Measurements from ENCODE around the gene ADD1.
A peak's percentile ranks its signal among the peaks of the same experiment; 100 is the strongest.

Gene ADD1

DNA sequence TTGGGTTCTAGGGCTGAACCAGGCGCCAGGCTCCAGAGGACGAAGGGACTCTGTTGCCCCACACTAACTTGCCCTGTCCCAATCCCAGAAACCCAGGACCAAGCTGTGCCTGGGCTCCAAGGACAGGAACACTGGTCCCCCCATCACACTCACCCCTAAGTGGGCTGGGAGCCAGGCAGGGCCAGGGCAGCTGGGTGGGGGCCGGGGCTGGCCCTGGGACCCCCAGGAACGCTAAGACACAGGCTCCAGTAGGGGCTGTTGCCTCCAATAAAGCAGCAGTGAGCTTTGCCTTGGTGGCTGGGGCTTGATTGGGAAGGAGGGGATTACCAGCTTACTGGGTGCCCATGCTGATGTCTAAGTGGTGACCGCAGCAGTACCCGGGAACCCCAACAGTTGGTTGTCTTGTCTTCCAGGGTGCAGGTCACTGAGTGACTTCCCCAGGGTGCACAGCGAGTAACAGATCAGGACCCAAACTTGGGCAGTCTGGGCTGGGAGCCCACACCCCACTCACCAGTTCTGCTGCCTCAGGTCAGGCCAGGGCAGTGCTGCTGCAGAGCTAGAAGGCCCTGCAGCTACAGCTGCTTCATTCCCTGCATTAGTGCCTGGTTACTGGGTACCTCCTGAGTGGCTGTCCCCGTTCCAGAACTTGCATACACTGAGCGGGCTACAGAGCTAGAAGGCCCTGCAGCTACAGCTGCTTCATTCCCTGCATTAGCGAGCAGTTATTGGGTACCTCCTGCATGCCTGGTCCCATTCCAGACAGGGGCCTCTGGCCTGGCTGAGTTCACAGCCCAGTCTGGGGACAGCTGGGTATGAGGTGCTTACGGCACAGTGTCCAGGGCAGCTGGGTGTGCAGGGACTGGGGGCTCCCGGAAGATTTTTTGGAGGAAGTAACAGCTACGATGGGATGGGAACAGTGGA lies 9.4 kb upstream of the ADD1 start:
- no peak for DNase-seq (ENCODE audit: low read depth in 2 of 2)

DNA sequence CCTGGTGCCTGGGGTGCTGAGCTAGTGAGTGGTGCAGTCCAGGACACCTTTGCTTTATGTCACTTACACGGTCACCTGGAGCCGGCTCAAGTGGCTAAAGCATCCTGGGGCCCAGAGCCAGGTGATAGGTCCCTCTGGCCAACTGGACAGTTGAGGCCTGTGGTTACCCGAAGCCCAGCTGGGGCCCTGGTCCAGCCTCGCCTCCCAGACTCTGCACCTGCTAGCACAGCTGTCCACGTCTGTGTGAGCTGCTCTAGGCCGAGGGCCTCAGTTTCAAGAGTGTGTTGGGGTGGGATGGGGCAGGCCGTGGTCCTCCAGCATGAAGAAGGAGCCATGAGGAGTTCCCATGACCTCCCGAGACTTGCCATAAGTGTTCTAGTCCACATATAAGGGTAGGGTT lies 7.7 kb upstream of the ADD1 start:
- DNase-seq (ENCODE audit: low read depth in 2 of 2): no peak

DNA sequence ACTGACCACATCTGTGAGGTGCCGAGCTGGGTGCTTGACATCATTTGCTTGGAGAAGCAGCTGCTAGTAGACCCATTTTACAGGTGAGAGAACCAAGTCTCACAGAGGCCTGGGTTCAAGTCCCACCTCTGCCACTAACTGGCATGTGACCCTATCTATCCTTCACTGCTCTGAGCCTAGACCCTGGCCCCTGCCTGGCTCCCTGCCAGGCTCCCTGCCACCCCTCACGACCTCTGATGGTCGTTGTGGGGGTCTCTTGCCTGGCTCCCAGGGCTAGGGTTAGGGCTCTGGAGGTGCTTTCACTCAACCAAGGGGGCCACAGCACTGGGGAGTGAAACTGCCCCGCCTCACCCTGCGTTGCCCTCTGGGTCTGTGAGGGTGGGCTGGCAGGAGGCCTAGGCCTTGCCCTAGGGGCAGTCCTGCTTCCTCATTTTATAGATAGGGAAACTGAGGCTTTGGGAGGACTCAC lies 7.2 kb upstream of the ADD1 start:
- no peak for DNase-seq (ENCODE audit: low read depth in 2 of 2)

DNA sequence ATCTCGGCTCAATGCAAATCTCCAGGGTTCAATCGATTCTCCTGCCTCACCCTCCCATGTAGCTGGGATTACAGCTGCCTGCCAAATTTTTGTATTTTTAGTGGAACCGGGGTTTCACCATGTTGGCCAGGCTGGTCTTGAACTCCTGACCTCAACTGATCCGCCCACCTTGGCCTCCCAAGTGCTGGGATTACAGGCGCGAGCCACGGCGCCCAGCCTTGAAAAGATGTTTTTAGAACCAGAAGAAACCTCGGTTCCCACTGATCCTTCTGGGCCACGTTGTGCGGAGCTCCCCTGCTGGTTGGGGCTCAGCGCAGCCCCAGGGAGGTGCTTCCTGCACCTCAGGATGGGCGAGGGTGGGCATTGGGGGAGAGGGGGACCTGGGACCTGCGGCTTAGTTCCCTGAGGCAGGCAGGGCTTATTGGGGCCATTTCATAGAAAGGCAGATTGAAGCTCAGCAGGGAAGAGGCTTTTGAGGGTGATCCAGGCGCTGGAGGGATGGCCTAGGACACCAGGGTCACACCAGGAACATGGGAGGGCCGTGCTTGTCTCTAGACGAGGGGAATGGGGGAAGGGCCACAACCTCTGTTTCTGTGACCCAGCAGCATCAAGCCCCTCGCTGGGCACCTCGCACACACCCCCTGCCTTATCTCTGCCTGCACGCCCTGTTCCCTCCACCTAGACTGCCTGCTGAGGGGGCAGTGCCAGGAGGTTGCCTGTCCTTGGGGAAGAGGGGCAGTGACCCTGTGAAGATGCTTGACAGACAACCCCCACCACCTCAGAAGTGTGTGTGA lies 6.3 kb upstream of the ADD1 start:
- no peak for DNase-seq (ENCODE audit: low read depth in 2 of 2)

DNA sequence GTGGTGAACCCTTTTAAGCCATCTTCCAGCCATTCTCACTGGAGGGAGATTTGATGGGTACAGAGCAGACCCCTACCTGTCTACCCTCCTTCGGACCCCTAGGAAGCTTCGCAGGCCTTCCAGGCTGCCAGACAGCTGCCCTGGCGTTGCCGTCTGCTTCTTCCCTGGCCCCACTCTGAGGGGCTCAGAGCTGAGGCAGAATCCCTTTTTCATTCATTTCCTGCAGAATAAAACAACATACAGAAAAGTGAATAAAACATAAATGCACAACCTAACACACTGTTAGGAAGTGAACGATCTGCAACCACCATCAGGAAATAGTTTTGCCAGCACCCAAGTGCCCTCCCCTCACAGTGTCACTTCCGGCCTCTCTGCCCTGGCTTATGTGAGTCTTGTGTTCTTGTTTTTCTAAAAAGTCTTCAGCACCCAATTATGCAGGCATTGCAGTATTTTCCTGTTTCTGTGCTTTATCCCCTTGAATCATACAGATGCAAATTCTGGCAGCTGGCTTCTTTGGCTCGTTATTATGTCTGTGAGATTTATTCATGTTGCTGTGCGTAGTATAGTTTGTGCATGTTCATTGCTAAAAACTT lies 5.6 kb upstream of the ADD1 start:
- peak; percentile 54 to 59 for DNase-seq (ENCODE audit: low read depth in 2 of 2)

DNA sequence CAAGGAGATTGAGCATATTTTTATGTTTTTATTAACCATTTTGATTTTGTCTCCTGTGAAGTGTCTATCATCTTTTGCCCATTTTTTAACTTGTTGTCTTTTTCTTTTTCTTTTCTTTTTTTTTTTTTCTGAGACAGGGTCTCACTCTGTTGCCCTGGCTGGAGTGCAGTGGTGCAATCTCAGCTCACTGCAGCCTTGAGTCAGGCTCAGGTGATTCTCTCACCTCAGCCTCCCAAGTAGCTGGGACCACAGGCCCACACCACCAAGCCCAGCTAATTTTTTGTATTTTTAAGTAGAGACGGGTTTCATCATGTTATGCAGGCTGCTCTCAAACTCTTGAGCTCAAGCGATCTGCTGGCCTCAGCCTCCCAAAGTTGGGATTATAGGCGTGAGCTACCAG lies 4.6 kb upstream of the ADD1 start:
- DNase-seq (ENCODE audit: low read depth in 2 of 2): no peak

DNA sequence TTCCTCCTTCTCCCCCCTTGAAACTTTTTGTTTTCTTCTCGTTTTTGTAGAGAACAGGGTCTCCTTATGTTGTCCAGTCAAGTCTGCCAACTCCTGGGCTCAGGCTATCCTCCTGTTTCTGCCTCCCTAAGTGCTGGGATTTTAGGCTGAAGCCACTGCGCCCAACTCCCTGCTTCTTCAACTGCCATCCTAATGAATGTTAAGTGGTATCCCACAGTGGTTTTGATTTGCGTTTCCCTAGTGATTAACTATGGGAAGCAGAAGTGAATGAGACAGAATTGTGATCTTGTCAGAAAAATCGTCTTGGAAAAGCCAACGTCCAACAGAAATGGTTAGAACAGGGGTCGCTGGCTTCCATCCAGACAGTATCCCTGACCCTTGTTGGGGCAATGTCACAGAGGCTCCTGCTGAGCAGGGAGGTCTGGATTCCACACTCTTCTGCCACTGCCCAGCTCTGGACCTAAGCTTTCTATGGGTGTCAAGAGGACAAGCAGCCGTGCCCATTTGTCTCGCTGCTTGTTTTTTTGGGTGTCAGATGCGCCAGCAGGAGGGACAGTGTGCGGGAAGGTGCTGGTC lies 869 bp upstream of the ADD1 start:
- DNase-seq (ENCODE audit: low read depth in 2 of 2): no peak

DNA sequence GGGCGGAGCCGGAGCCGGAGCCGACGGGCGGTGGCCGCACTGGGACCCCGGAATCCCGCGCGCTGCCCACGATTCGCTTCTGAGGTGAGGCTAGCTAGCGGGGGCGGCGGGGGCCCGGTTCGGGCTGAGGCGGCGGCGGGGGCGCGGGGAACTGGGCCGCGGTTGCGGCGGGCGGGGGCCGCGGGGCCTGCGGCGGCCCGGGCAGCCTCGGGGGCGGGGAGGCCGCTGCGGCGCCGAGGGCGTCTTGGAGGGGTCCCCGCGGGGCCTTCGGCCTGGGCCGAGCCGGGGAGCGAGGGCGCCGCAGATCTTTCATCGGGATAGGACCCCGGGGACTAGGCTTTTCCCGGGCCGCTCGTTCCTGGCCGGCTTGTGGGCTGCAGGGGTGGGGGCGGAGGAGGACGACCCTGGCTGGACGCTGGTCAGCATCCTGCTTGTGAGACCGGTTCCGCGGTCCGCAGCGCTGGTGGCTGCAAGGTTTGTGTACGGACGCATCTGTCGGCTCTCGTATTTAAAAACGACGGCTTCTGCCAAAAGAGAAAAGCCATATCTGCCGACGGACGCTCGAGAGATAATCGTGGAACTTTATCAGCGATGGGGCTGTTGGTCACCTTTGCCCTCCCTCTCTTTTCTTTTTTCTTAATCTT lies 419 bp downstream of the ADD1 start:
- DNase-seq (ENCODE audit: low read depth in 2 of 2): no peak

DNA sequence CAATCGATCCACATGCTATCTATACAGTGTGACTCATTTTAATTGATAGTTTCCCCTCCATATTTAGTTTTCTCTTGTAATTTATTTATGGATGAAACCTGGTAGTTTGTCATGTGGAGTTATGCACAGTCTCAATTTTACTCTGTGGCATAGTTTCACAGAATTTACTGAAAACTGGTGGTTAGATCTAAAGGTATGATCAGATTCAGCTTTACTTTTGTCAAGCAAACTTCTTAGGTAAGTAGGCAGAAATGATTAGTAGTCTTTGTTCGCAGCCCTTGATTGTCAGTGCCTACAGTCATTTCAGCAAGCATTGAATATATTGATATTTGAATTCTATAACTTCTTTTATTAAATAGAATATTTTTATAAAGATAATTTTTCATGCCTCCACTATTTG lies 2.5 kb downstream of the ADD1 start:
- DNase-seq (ENCODE audit: low read depth in 2 of 2): no peak

DNA sequence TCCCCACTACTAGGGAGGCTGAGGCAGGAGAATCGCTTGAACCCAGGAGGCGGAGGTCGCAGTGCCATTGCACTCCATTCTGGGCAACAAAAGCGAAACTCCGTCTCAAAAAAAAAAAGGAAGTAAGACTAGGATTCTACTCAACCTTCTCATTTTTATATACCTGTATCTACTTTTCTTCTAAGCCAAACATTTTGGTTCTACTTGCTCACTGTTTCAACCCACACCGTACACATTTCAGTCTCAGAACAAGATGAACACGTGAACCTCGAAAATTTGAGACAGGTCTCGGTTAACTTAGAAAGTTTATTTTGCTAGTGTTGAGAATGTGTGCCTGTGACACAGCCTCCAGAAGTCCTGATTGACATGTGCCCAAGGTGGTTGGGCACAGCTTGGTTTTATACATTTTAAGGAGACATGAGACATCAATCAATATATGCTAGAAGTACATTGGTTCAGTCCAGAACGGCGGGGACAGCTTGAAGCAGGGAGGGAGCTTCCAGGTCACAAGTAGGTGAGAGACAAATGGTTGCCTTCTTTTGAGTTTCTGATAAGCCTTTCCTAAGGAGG lies 3.7 kb downstream of the ADD1 start:
- DNase-seq (ENCODE audit: low read depth in 2 of 2): no peak

DNA sequence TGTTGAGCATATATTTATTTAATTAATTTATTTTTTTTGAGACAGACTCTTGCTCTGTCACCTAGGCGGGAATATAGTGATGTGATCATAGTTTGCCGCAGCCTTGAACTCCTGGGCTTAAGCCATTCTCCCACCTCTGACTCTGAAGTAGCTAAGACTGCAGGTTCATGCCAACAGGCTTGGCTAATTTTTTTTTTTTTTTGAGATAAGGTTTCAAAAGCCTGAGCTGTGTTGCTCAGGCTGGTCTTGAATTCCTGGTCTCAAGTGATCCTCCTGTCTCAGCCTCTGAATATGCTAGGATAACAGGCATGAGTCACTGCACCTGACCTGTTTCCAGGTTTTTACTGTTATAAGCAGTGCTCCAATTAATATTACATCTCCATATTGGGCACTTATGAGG lies 4.8 kb downstream of the ADD1 start:
- DNase-seq (ENCODE audit: low read depth in 2 of 2): no peak

DNA sequence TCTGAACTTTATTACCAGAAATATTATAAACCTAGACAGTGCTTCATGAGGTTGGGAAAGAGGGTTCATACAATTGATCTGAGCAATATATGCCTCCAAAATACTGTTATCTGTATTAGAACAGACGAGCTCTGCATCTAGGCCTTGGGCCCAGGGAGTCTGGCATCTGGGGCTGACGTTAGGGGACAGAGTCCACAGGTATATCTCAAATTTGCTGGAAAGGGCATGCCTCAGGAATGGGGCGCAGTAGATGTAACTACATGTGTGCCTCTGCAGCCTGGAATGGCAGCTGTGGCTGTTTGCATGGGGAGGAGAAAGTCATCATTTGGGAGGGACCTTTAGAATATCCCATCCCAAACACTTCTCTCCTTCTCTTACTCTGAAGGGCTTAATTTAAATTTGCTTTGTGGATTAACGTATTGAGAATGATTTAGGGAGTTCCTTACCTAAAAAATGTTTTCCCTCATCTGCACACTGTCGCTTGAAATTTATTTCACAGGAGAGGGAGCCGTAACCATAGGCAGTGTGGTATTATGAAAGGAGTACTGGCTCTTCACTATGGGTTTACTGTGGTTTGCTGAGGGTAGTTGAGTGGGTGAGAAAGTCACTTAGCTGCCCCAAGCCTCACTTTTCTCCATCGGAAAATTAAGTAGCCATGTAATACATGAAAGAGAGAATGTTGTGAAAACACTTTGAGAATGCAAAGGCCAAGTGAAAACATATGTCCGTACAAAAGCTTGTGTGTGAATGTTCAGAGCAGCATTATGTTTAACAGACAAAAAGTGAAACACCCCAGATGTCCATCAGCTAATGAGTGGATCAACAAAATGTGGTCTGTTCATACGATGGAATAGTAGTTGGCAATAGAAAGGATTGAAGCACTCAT lies 5.9 kb downstream of the ADD1 start:
- no peak for DNase-seq (ENCODE audit: low read depth in 2 of 2)

DNA sequence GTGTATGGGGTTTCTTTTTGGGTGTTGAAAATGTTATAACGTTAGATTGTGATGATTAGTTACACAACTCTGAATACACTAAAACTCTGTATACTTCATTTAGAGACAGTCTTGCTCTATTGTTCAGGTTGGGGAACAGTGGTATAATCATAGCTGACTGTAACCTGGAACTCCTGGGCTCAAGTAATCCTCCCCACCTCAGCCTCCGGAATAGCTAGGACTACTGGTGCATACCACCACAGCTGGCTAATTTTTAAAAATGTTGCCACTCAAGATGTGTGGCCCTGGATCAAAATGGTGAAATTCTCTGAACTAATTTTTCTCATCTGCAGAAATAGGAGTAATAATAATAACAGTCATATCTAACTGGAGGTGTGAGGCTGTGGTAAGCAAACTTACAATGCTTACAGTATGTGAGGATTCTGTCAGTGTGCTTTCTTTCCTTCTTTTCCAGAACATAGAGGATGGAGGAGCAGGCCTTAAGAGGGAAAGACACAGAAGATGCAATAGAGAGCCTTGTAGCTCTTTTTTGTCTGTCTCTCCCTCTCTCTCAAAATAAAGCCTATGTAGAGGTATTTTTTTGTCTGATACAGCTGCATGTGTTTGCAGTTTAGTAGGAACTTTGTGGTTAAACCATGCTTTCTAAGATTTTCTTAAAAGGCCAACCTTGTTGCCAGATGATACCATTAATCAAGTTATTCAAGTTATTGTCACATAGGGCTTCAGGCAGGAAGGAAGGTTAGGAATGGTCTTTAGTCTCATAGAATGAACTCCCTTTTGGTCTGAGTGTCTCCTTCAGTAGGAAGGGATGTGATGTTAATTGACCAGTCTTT lies 7.5 kb downstream of the ADD1 start:
- no peak for DNase-seq (ENCODE audit: low read depth in 2 of 2)

DNA sequence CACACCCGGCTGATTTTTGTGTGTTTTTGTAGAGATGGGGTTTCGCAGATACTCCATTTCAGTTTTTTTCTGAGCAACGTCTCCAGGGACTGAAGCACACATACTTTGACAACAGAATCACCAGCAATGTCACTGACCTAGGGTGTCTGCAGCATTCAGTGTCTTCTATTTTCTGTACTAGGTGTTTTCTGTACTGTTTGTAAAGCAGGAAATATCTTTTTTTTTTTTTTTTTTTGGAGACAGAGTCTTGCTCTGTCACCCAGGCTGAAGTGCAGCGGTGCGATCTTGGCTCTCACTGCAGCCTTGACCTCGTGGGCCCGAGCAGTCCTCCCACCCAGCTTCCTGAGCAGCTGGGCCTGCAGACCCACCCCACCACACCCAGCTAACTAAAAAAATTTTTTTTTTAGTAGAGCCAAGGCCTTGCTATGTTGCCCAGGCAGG lies 8.9 kb downstream of the ADD1 start:
- no peak for DNase-seq (ENCODE audit: low read depth in 2 of 2)

DNA sequence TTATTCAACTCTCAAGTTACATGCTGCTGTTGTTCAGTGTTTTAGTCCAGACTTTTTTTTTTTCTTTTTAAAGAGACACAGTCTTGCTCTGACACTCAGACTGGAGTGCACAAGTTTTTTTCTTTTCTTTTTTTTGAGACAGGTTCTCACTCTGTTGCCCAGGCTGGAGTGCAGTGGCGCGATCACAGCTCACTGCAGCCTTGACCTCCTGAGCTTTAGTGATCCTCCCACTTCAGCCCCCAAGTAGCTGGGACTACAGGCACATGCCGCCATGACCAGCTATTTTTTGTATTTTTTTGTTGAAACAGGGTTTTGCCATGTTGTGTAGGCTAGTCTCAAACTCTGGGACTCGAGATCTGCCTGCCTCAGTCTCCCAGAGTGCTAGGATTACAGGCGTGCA lies 11.9 kb downstream of the ADD1 start:
- no peak for DNase-seq (ENCODE audit: low read depth in 2 of 2)

DNA sequence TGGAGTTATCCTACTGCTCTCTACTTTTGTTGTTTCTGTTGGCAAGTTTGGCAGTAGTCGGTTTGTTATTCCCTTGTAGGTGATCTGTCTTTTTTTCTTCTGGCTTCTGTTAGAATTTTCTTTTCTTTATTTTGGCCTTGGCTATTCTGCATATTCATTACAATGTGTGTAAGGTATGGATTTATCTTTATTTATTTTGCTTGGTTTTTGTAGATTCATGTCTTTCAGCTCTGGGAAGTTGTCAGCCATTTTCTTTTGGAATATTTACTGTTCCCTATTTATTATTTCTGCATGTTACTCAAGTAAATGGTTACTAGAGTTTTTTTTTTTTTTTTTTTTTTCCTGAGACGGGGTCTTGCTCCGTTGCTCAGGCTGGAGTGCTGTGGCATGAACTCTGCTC lies 12.6 kb downstream of the ADD1 start:
- no peak for DNase-seq (ENCODE audit: low read depth in 2 of 2)

DNA sequence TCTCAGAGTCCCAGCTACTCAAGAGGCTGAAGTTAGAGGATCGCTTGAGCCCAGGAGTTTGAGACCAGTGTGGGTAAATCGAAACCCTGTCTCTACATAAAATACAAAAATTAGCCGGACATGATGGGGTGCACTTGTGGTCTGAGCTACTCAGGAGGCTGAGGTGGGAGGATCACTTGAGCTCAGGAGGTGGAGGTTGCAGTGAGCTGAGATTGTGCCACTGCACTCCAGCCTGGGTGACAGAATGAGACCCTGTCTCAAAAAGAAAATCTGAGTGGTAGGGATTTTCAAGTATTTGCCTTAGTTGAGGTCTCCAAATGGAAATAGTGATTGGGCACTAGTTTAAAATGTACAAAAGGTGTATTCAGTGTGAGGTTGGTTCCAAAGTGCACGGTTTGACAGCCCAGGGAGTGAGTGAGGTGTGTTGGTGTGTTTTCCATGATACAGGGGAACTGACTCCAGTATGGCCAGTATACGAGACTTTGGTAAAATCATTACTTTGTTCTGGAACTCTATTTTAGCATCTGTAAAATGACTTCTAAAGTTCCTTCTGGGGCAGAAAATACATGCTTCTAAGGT lies 13.8 kb downstream of the ADD1 start:
- DNase-seq (ENCODE audit: low read depth in 2 of 2): no peak

DNA sequence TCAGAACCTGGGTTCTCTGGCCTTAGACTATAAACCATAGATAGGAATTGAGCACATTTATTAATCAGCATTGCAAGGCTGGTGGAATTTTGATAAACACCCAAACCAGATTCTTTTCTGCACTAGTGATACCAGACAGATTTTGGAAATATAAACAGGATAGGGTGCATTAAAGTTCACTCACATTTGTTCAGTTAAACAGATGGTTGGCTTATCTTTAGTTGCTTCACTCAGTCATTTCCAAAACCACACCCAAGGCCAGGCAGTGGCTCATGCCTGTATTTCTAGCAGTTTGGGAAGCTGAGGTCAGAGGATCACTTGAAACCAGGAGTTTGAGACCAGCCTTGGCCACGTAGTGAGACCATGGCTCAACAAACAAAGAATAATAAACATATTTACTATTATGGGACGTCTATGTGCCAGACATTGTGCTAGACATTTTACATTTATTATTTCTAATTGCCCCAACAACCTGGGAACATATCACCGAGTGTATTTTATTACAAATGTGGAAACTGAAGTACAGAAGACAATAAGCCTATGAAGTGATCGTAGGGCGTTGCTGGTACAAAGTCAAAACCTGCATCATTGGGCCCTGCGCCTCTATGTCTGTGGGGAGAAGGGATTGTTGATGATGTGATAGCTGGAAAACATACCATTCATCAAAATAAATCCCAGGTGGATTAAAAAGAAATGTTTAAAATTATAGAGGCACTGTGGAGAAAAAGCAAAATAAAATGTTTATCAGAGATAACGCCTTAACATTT lies 15.0 kb downstream of the ADD1 start:
- DNase-seq (ENCODE audit: low read depth in 2 of 2): no peak

Measured in stimulated activated CD8-positive, alpha-beta memory T cell treated with anti-CD3 and anti-CD28 coated beads, Interleukin-7, amount 100 ng/mL, for 4 hours (primary cell).